HG02981 (cell line): ENCODE measurements around the gene CAMK2A.

Experiments
- ATAC-seq: cut with Tn5 transposase; IDR thresholded peaks from one replicate; pipeline ENCODE4 v1.9.1; 2021; ENCODE audit warnings: mild to moderate bottlenecking, moderate library complexity; ENCODE audit not compliant: unreplicated experiment

CAMK2A gene

GRCh38 chr5:150316320-150316719 lies 26.7 kb upstream of the CAMK2A start:
- no peak for ATAC-seq

- ATAC-seq = no peak
Observed at GRCh38 chr5:150315245-150315644, 25.7 kb upstream of the CAMK2A start.

GRCh38 chr5:150313921-150314716 lies 24.5 kb upstream of the CAMK2A start:
- ATAC-seq = no peak

- ATAC-seq = no peak
Observed at GRCh38 chr5:150313501-150313900, 23.9 kb upstream of the CAMK2A start.

GRCh38 chr5:150312518-150312917 lies 22.9 kb upstream of the CAMK2A start:
- no peak for ATAC-seq

GRCh38 chr5:150311015-150311692 lies 21.6 kb upstream of the CAMK2A start:
- no peak for ATAC-seq

- no peak for ATAC-seq
Observed at GRCh38 chr5:150310246-150310645, 20.7 kb upstream of the CAMK2A start.

GRCh38 chr5:150309886-150310239 lies 20.3 kb upstream of the CAMK2A start:
- ATAC-seq = no peak

- no peak for ATAC-seq
Observed at GRCh38 chr5:150309101-150309885, 19.7 kb upstream of the CAMK2A start.

GRCh38 chr5:150307617-150308426 lies 18.2 kb upstream of the CAMK2A start:
- no peak for ATAC-seq

GRCh38 chr5:150306775-150307174 lies 17.2 kb upstream of the CAMK2A start:
- no peak for ATAC-seq

GRCh38 chr5:150305557-150305956 lies 16.0 kb upstream of the CAMK2A start:
- no peak for ATAC-seq

GRCh38 chr5:150305095-150305494 lies 15.5 kb upstream of the CAMK2A start:
- no peak for ATAC-seq

- ATAC-seq = no peak
Observed at GRCh38 chr5:150304481-150305081, 15.0 kb upstream of the CAMK2A start.

- no peak for ATAC-seq
Observed at GRCh38 chr5:150303660-150304386, 14.2 kb upstream of the CAMK2A start.

- ATAC-seq = no peak
Observed at GRCh38 chr5:150303070-150303615, 13.6 kb upstream of the CAMK2A start.

GRCh38 chr5:150302301-150303069 lies 12.9 kb upstream of the CAMK2A start, which contains the start of gene ARSI:
ARSI (minus strand) TSS chr5:150302905; CDS start chr5:150302373, 532 bp downstream.
- ATAC-seq = no peak

GRCh38 chr5:150301901-150302300 lies 12.3 kb upstream of the CAMK2A start:
- no peak for ATAC-seq

GRCh38 chr5:150301170-150301505 lies 11.6 kb upstream of the CAMK2A start:
- ATAC-seq = no peak
